Measurements from ENCODE around the gene ELP2.

DNA sequence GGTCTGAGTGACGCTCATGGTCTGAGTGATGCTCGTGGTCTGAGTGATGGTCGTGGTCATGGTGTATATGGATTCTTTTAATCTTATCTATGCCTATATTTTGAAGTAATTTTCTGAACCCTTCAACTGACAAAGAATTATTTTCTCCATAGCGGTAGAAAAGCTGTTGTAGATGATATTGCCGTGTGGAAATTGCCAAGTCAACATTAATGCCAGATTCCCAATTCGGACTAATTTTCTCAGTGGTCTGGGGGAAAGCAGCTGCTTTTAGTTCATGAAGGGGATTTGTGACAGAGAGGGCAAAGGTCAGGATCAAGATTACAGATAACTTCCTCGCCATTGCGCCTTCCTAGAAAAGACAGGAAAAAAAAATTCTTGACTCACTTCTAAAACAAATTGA is 3.0 kb upstream of the ELP2 start:
- no peak for TF ChIP-seq PPARA (CRISPR knock-in tag; IDR thresholded peaks at IDR 0.05; ENCODE audit: borderline replicate concordance)
- no peak for TF ChIP-seq BACH2 (CRISPR knock-in tag; IDR thresholded peaks at IDR 0.05; ENCODE audit: borderline replicate concordance)
- no peak for TF ChIP-seq ZFP30 (CRISPR knock-in tag; IDR thresholded peaks at IDR 0.05)
- no peak for TF ChIP-seq ARNTL (CRISPR knock-in tag; IDR thresholded peaks at IDR 0.05; ENCODE audit: borderline replicate concordance, low read depth)
- TF ChIP-seq TOX (CRISPR knock-in tag; IDR thresholded peaks at IDR 0.05; ENCODE audit: borderline replicate concordance), result no peak
